ENCODE data around the gene CSNK1E. TPM values are rescaled to one million over a fixed set of nuclear protein-coding genes. Genes with fewer than 3 reads are reported as not detected.

The CSNK1E gene
- total RNA-seq, 1 experiment from 2014 or later = 196 TPM

GRCh38 chr22:38315823-38316363, 1.3 kb downstream of the CSNK1E start:
- TF ChIP-seq CTCF (conservative IDR thresholded peaks at IDR 0.05; ENCODE audit: low read depth, low read length) = no peak
- no peak for TF ChIP-seq EZH2 (IDR thresholded peaks at IDR 0.05; ENCODE audit: borderline replicate concordance, low read depth, low read length, poor library complexity, severe bottlenecking)
- Histone ChIP-seq H3K36me3 (ENCODE audit: insufficient read depth, low read length, poor library complexity, severe bottlenecking) (peaks cover 22% of the 10 kb centered on the region), H3K9me3 (ENCODE audit: low read depth, low read length, poor library complexity, severe bottlenecking) (no peaks in the 10 kb centered on the region), H3K4me1 (ENCODE audit: insufficient read depth, low read length, poor library complexity, severe bottlenecking) (peaks cover 59% of the 10 kb centered on the region), H3K27me3 (replicated peaks; ENCODE audit: insufficient read depth, low read depth, low read length, poor library complexity) (no peaks in the 10 kb centered on the region), H3K27ac (ENCODE audit: low read depth, low read length, poor library complexity, severe bottlenecking) (peak overlapping the region; percentile 97), H3K4me3 (ENCODE audit: low read depth, low read length, poor library complexity, severe bottlenecking) (peak overlapping the region; percentile 80)
- intact Hi-C loops (cut with micrococcal nuclease; ENCODE audit: unreplicated experiment) = no loop called here
- CTCF ChIA-PET = no interaction called here
- TSS peak; percentile 42 for BruUV-seq (replicated peaks)
- POLR2A ChIA-PET (ENCODE audit: low non-redundant PET) = no interaction called here
- peak; percentile 46 for DNase-seq (ENCODE audit: low spot score)

GRCh38 chr22:38314933-38315822, 2.1 kb downstream of the CSNK1E start:
- Histone ChIP-seq H3K4me3 (ENCODE audit: low read depth, low read length, poor library complexity, severe bottlenecking) (peak overlapping the region; percentile 80), H3K9me3 (ENCODE audit: low read depth, low read length, poor library complexity, severe bottlenecking) (no peaks in the 10 kb centered on the region), H3K27ac (ENCODE audit: low read depth, low read length, poor library complexity, severe bottlenecking) (peak overlapping the region; percentile 97), H3K4me1 (ENCODE audit: insufficient read depth, low read length, poor library complexity, severe bottlenecking) (peaks cover 66% of the 10 kb centered on the region), H3K27me3 (replicated peaks; ENCODE audit: insufficient read depth, low read depth, low read length, poor library complexity) (no peaks in the 10 kb centered on the region), H3K36me3 (ENCODE audit: insufficient read depth, low read length, poor library complexity, severe bottlenecking) (peaks cover 23% of the 10 kb centered on the region)
- intact Hi-C loops (cut with micrococcal nuclease; ENCODE audit: unreplicated experiment) = no loop called here
- no peak for DNase-seq (ENCODE audit: low spot score)
- TF ChIP-seq CTCF (conservative IDR thresholded peaks at IDR 0.05; ENCODE audit: low read depth, low read length) (no peak), EZH2 (IDR thresholded peaks at IDR 0.05; ENCODE audit: borderline replicate concordance, low read depth, low read length, poor library complexity, severe bottlenecking) (no peak)
- ChIA-PET CTCF (no interaction called here), POLR2A (ENCODE audit: low non-redundant PET) (interaction anchor here (0.6 kb wide), 1 partner anchor 16 kb away, joined by 7 read pairs; no protein-coding TSS in a partner anchor)
- BruUV-seq (replicated peaks) = no TSS peak

GRCh38 chr22:38314051-38314932, 2.9 kb downstream of the CSNK1E start:
- CTCF ChIA-PET = no interaction called here
- Histone ChIP-seq H3K36me3 (ENCODE audit: insufficient read depth, low read length, poor library complexity, severe bottlenecking) (peaks cover 30% of the 10 kb centered on the region), H3K4me3 (ENCODE audit: low read depth, low read length, poor library complexity, severe bottlenecking) (peak overlapping the region; percentile 80), H3K27me3 (replicated peaks; ENCODE audit: insufficient read depth, low read depth, low read length, poor library complexity) (no peaks in the 10 kb centered on the region), H3K4me1 (ENCODE audit: insufficient read depth, low read length, poor library complexity, severe bottlenecking) (peaks cover 67% of the 10 kb centered on the region), H3K9me3 (ENCODE audit: low read depth, low read length, poor library complexity, severe bottlenecking) (no peaks in the 10 kb centered on the region), H3K27ac (ENCODE audit: low read depth, low read length, poor library complexity, severe bottlenecking) (peak overlapping the region; percentile 97)
- intact Hi-C loops (cut with micrococcal nuclease; ENCODE audit: unreplicated experiment) = no loop called here
- no TSS peak for BruUV-seq (replicated peaks)
- TF ChIP-seq EZH2 (IDR thresholded peaks at IDR 0.05; ENCODE audit: borderline replicate concordance, low read depth, low read length, poor library complexity, severe bottlenecking) (no peak), CTCF (conservative IDR thresholded peaks at IDR 0.05; ENCODE audit: low read depth, low read length) (no peak)
- POLR2A ChIA-PET (ENCODE audit: low non-redundant PET) = no interaction called here
- DNase-seq (ENCODE audit: low spot score) = no peak
